ENCODE measurements around the gene C11orf21.
A peak's percentile ranks its signal among the peaks of the same experiment; 100 is the strongest.

The C11orf21 gene

GRCh38 chr11:2313051-2313951, 11.6 kb upstream of the C11orf21 start:
- H3K27me3 ChIP-seq (ENCODE audit: control insufficient read depth in 1 of 2, insufficient read depth in 2 of 2, low read length in 2 of 2) = no peaks in the 10 kb centered on the region
- H3K9me3 ChIP-seq (ENCODE audit: low read length) = no peaks in the 10 kb centered on the region
- no peak overlapping the region for H3K9ac ChIP-seq (ENCODE audit: low read length)
- H3K4me3 ChIP-seq (ENCODE audit: low read depth in 1 of 2, low read length in 2 of 2) = no peak overlapping the region
- peaks cover 45% of the 10 kb centered on the region for H3K4me1 ChIP-seq (ENCODE audit: insufficient read depth, low read length)
- H3K27ac ChIP-seq (ENCODE audit: low read depth, low read length) = peak overlapping the region; percentile 85
- no peaks in the 10 kb centered on the region for H3K36me3 ChIP-seq (ENCODE audit: insufficient read depth, low read length)

GRCh38 chr11:2312232-2313042, 10.7 kb upstream of the C11orf21 start:
- H3K9me3 ChIP-seq (ENCODE audit: low read length) = no peaks in the 10 kb centered on the region
- no peak overlapping the region for H3K9ac ChIP-seq (ENCODE audit: low read length)
- H3K27me3 ChIP-seq (ENCODE audit: control insufficient read depth in 1 of 2, insufficient read depth in 2 of 2, low read length in 2 of 2) = no peaks in the 10 kb centered on the region
- H3K4me3 ChIP-seq (ENCODE audit: low read depth in 1 of 2, low read length in 2 of 2) = no peak overlapping the region
- peak overlapping the region; percentile 12 for H3K27ac ChIP-seq (ENCODE audit: low read depth, low read length)
- H3K4me1 ChIP-seq (ENCODE audit: insufficient read depth, low read length) = peaks cover 51% of the 10 kb centered on the region
- no peaks in the 10 kb centered on the region for H3K36me3 ChIP-seq (ENCODE audit: insufficient read depth, low read length)

- no peak overlapping the region for H3K27ac ChIP-seq (ENCODE audit: low read depth, low read length)
- H3K27me3 ChIP-seq (ENCODE audit: control insufficient read depth in 1 of 2, insufficient read depth in 2 of 2, low read length in 2 of 2) = no peaks in the 10 kb centered on the region
Observed at GRCh38 chr11:2311353-2312133, 9.8 kb upstream of the C11orf21 start.

GRCh38 chr11:2310786-2311352, 9.2 kb upstream of the C11orf21 start:
- no peak overlapping the region for H3K9ac ChIP-seq (ENCODE audit: low read length)
- H3K27me3 ChIP-seq (ENCODE audit: control insufficient read depth in 1 of 2, insufficient read depth in 2 of 2, low read length in 2 of 2) = no peaks in the 10 kb centered on the region
- H3K36me3 ChIP-seq (ENCODE audit: insufficient read depth, low read length) = no peaks in the 10 kb centered on the region
- no peak overlapping the region for H3K27ac ChIP-seq (ENCODE audit: low read depth, low read length)
- peaks cover 65% of the 10 kb centered on the region for H3K4me1 ChIP-seq (ENCODE audit: insufficient read depth, low read length)
- H3K4me3 ChIP-seq (ENCODE audit: low read depth in 1 of 2, low read length in 2 of 2) = no peak overlapping the region
- H3K9me3 ChIP-seq (ENCODE audit: low read length) = no peaks in the 10 kb centered on the region

More at GRCh38 chr11:2311353-2312133, 9.8 kb upstream of the C11orf21 start:
- Histone ChIP-seq H3K9me3 (ENCODE audit: low read length) (no peaks in the 10 kb centered on the region), H3K36me3 (ENCODE audit: insufficient read depth, low read length) (no peaks in the 10 kb centered on the region), H3K4me3 (ENCODE audit: low read depth in 1 of 2, low read length in 2 of 2) (no peak overlapping the region), H3K9ac (ENCODE audit: low read length) (no peak overlapping the region), H3K4me1 (ENCODE audit: insufficient read depth, low read length) (peaks cover 58% of the 10 kb centered on the region)

- H3K4me3 ChIP-seq (ENCODE audit: low read depth in 1 of 2, low read length in 2 of 2) = no peak overlapping the region
- no peak overlapping the region for H3K27ac ChIP-seq (ENCODE audit: low read depth, low read length)
- no peaks in the 10 kb centered on the region for H3K27me3 ChIP-seq (ENCODE audit: control insufficient read depth in 1 of 2, insufficient read depth in 2 of 2, low read length in 2 of 2)
- no peaks in the 10 kb centered on the region for H3K9me3 ChIP-seq (ENCODE audit: low read length)
- H3K4me1 ChIP-seq (ENCODE audit: insufficient read depth, low read length) = peaks cover 65% of the 10 kb centered on the region
- H3K9ac ChIP-seq (ENCODE audit: low read length) = no peak overlapping the region
- H3K36me3 ChIP-seq (ENCODE audit: insufficient read depth, low read length) = no peaks in the 10 kb centered on the region
Observed at GRCh38 chr11:2310073-2310785, 8.5 kb upstream of the C11orf21 start.

- no peak overlapping the region for H3K27ac ChIP-seq (ENCODE audit: low read depth, low read length)
- H3K4me3 ChIP-seq (ENCODE audit: low read depth in 1 of 2, low read length in 2 of 2) = no peak overlapping the region
Observed at GRCh38 chr11:2309251-2310072, 7.7 kb upstream of the C11orf21 start.

GRCh38 chr11:2308713-2309112, 7.0 kb upstream of the C11orf21 start:
- H3K4me1 ChIP-seq (ENCODE audit: insufficient read depth, low read length) = peaks cover 68% of the 10 kb centered on the region
- H3K27me3 ChIP-seq (ENCODE audit: control insufficient read depth in 1 of 2, insufficient read depth in 2 of 2, low read length in 2 of 2) = no peaks in the 10 kb centered on the region
- no peaks in the 10 kb centered on the region for H3K36me3 ChIP-seq (ENCODE audit: insufficient read depth, low read length)
- H3K9ac ChIP-seq (ENCODE audit: low read length) = no peak overlapping the region
- no peak overlapping the region for H3K4me3 ChIP-seq (ENCODE audit: low read depth in 1 of 2, low read length in 2 of 2)
- no peak overlapping the region for H3K27ac ChIP-seq (ENCODE audit: low read depth, low read length)
- H3K9me3 ChIP-seq (ENCODE audit: low read length) = no peaks in the 10 kb centered on the region

More at GRCh38 chr11:2309251-2310072, 7.7 kb upstream of the C11orf21 start:
- H3K27me3 ChIP-seq (ENCODE audit: control insufficient read depth in 1 of 2, insufficient read depth in 2 of 2, low read length in 2 of 2) = no peaks in the 10 kb centered on the region
- peaks cover 68% of the 10 kb centered on the region for H3K4me1 ChIP-seq (ENCODE audit: insufficient read depth, low read length)
- H3K9me3 ChIP-seq (ENCODE audit: low read length) = no peaks in the 10 kb centered on the region
- no peak overlapping the region for H3K9ac ChIP-seq (ENCODE audit: low read length)
- no peaks in the 10 kb centered on the region for H3K36me3 ChIP-seq (ENCODE audit: insufficient read depth, low read length)

GRCh38 chr11:2307501-2308331, 6.0 kb upstream of the C11orf21 start:
- H3K9ac ChIP-seq (ENCODE audit: low read length) = no peak overlapping the region
- peaks cover 69% of the 10 kb centered on the region for H3K4me1 ChIP-seq (ENCODE audit: insufficient read depth, low read length)
- H3K27ac ChIP-seq (ENCODE audit: low read depth, low read length) = peak overlapping the region; percentile 82

GRCh38 chr11:2306877-2307500, 5.3 kb upstream of the C11orf21 start:
- no peaks in the 10 kb centered on the region for H3K27me3 ChIP-seq (ENCODE audit: control insufficient read depth in 1 of 2, insufficient read depth in 2 of 2, low read length in 2 of 2)
- H3K27ac ChIP-seq (ENCODE audit: low read depth, low read length) = peak overlapping the region; percentile 82
- no peak overlapping the region for H3K4me3 ChIP-seq (ENCODE audit: low read depth in 1 of 2, low read length in 2 of 2)
- H3K9me3 ChIP-seq (ENCODE audit: low read length) = no peaks in the 10 kb centered on the region
- no peak overlapping the region for H3K9ac ChIP-seq (ENCODE audit: low read length)
- H3K4me1 ChIP-seq (ENCODE audit: insufficient read depth, low read length) = peaks cover 69% of the 10 kb centered on the region
- no peaks in the 10 kb centered on the region for H3K36me3 ChIP-seq (ENCODE audit: insufficient read depth, low read length)

More at GRCh38 chr11:2307501-2308331, 6.0 kb upstream of the C11orf21 start:
- Histone ChIP-seq H3K4me3 (ENCODE audit: low read depth in 1 of 2, low read length in 2 of 2) (no peak overlapping the region), H3K36me3 (ENCODE audit: insufficient read depth, low read length) (no peaks in the 10 kb centered on the region), H3K27me3 (ENCODE audit: control insufficient read depth in 1 of 2, insufficient read depth in 2 of 2, low read length in 2 of 2) (no peaks in the 10 kb centered on the region), H3K9me3 (ENCODE audit: low read length) (no peaks in the 10 kb centered on the region)
